IMR-90 (cell line): ENCODE data around the gene DARS1. TPM values are rescaled to one million over a fixed set of nuclear protein-coding genes. Genes with fewer than 3 reads are reported as not detected.
"Not testable (repeated sequence)": the region's sequence is repeated elsewhere in the genome, so short reads cannot be mapped to it uniquely, and the experiment has no call there.

Experiments used
- ATAC-seq: fragments of 200-7000 bp; cut with Tn5 transposase; 2 replicates; pipeline ENCODE4 v1.9.1; 2020; ENCODE audit warnings: low read depth, mild to moderate bottlenecking, moderate library complexity
- BruUV-seq: library from RNA; stranded (reverse); fragments of 400-500 nt; replicated peaks from 2 replicates; lab custom pipeline; 2021; lab: Mats Ljungman, UMichigan
- CTCF ChIA-PET: fragments of 300-600 bp; formaldehyde crosslinking; extraction: SDS; loops from one replicate; lab custom pipeline; 2021; ENCODE audit warnings: antibody characterized with exemption; lab: Yijun Ruan, JAX
- POLR2A ChIA-PET: fragments of 300-600 bp; sonication (Branson Sonifier 250); formaldehyde crosslinking; loops from one replicate; lab custom pipeline; 2022; ENCODE audit warnings: antibody characterized with exemption; ENCODE audit not compliant: unreplicated experiment; lab: Charles Lee
- DNase-seq: peaks from one replicate; pipeline ENCODE4 v3.0.0; 2013
- H2AFZ ChIP-seq: replicated peaks from 2 replicates; pipeline ENCODE3; 2013; ENCODE audit warnings: low read length, mild to moderate bottlenecking; ENCODE audit not compliant: poor library complexity
- H2AK5ac ChIP-seq: 2 replicates; pipeline ENCODE4 v1.6.1; 2013; ENCODE audit warnings: low read depth, low read length, inconsistent platforms
- H2AK9ac ChIP-seq: replicated peaks from 2 replicates; pipeline ENCODE3; 2013; ENCODE audit warnings: mild to moderate bottlenecking, low read depth, low read length, moderate library complexity; ENCODE audit not compliant: poor library complexity
- H2BK120ac ChIP-seq: 2 replicates; pipeline ENCODE4 v1.6.1; 2013; ENCODE audit warnings: low read depth, low read length, inconsistent platforms
- H2BK15ac ChIP-seq: 3 replicates; pipeline ENCODE4 v1.6.1; 2013; ENCODE audit warnings: low read depth, low read length, inconsistent platforms
- H2BK20ac ChIP-seq: 2 replicates; pipeline ENCODE4 v1.6.1; 2013; ENCODE audit warnings: low read depth, mild to moderate bottlenecking, inconsistent platforms, low read length, moderate library complexity
- H2BK5ac ChIP-seq: 2 replicates; pipeline ENCODE4 v1.6.1; 2013; ENCODE audit warnings: mild to moderate bottlenecking, low read depth, low read length, inconsistent platforms; ENCODE audit not compliant: poor library complexity, severe bottlenecking
- H3K14ac ChIP-seq: replicated peaks from 2 replicates; pipeline ENCODE4 v1.6.1; 2013; ENCODE audit warnings: low read depth, low read length, inconsistent platforms
- H3K18ac ChIP-seq: 2 replicates; pipeline ENCODE4 v1.6.1; 2013; ENCODE audit warnings: low read depth, low read length, control low read depth
- H3K23ac ChIP-seq: 2 replicates; pipeline ENCODE4 v1.6.1; 2013; ENCODE audit warnings: low read depth, low read length, inconsistent platforms
- H3K27ac ChIP-seq: 2 replicates; pipeline ENCODE4 v1.5.1; 2013; ENCODE audit warnings: mild to moderate bottlenecking, control low read depth, low read length; ENCODE audit not compliant: insufficient read depth
- H3K27me3 ChIP-seq: 2 replicates; pipeline ENCODE4 v1.6.1; 2013; ENCODE audit warnings: low read length; ENCODE audit not compliant: control insufficient read depth, insufficient read depth
- H3K36me3 ChIP-seq: 2 replicates; pipeline ENCODE4 v1.6.1; 2013; ENCODE audit warnings: low read length, mixed read lengths; ENCODE audit not compliant: control insufficient read depth, insufficient read depth
- H3K4ac ChIP-seq: 2 replicates; pipeline ENCODE4 v1.6.1; 2013; ENCODE audit warnings: low read depth, low read length, inconsistent platforms
- H3K4me1 ChIP-seq: 2 replicates; pipeline ENCODE4 v1.6.1; 2013; ENCODE audit warnings: low read length, mixed read lengths; ENCODE audit not compliant: control insufficient read depth, insufficient read depth
- H3K4me2 ChIP-seq: 2 replicates; pipeline ENCODE4 v1.6.1; 2013; ENCODE audit warnings: low read depth, mild to moderate bottlenecking, control low read depth, low read length, moderate library complexity
- H3K4me3 ChIP-seq: 2 replicates; pipeline ENCODE4 v1.5.1; 2013; ENCODE audit warnings: low read depth, mild to moderate bottlenecking, control low read depth, low read length, moderate library complexity; ENCODE audit not compliant: insufficient read depth
- H3K56ac ChIP-seq: 2 replicates; pipeline ENCODE4 v1.6.1; 2013; ENCODE audit warnings: low read length, inconsistent platforms; ENCODE audit not compliant: insufficient read depth; ENCODE audit errors: extremely low read depth
- H3K79me1 ChIP-seq, 2 experiments: 2 replicates each; pipeline ENCODE4 v1.6.1; 2013; ENCODE audit warnings: low read length in 2 of 2, inconsistent platforms in 1 of 2, low read depth in 1 of 2
- H3K9ac ChIP-seq: 2 replicates; pipeline ENCODE4 v1.6.1; 2013; ENCODE audit warnings: low read depth, low read length, control low read depth
- H3K9me1 ChIP-seq: 2 replicates; pipeline ENCODE4 v1.6.1; 2013; ENCODE audit warnings: low read length, inconsistent platforms; ENCODE audit not compliant: insufficient read depth
- H3K9me3 ChIP-seq: 2 replicates; pipeline ENCODE4 v1.6.1; 2013; ENCODE audit warnings: low read length; ENCODE audit not compliant: control insufficient read depth, insufficient read depth
- H4K20me1 ChIP-seq: 2 replicates; pipeline ENCODE4 v1.6.1; 2013; ENCODE audit warnings: low read length, inconsistent platforms; ENCODE audit not compliant: insufficient read depth
- H4K5ac ChIP-seq: 2 replicates; pipeline ENCODE4 v1.6.1; 2013; ENCODE audit warnings: mild to moderate bottlenecking, low read depth, low read length, control low read depth
- H4K8ac ChIP-seq, 2 experiments: 2 replicates each; pipeline ENCODE4 v1.6.1; 2013; ENCODE audit warnings: low read depth in 2 of 2, low read length in 2 of 2, control low read depth in 1 of 2, inconsistent platforms in 1 of 2
- H4K91ac ChIP-seq: 2 replicates; pipeline ENCODE4 v1.6.1; 2013; ENCODE audit warnings: low read depth, low read length, inconsistent platforms; ENCODE audit not compliant: insufficient read depth
- BHLHE40 ChIP-seq: fragments of 150-350 bp; IDR thresholded peaks from 2 replicates; pipeline ENCODE4 v1.6.1; 2016; ENCODE audit warnings: mild to moderate bottlenecking, low read depth, low read length
- CEBPB ChIP-seq: IDR thresholded peaks from 2 replicates; pipeline ENCODE4 v1.6.1; 2012; ENCODE audit warnings: low read depth, low read length, improper control_type of control experiment
- CHD1 ChIP-seq: IDR thresholded peaks from 2 replicates; pipeline ENCODE4 v1.6.1; 2012; ENCODE audit warnings: low read depth, low read length, improper control_type of control experiment
- WGBS, 2 experiments: methylation state at CpG; one replicate each; pipeline versions ENCODE4 v1.1.5 to v1.1.7; 2013; ENCODE audit warnings: missing lambda C conversion rate in 2 of 2; ENCODE audit not compliant: insufficient read length in 1 of 2; ENCODE audit errors: extremely low coverage in 2 of 2; 5-methylcytosine and 5-hydroxymethylcytosine counted together
- dilution Hi-C: fragments of 300-500 bp; cut with HindIII; formaldehyde crosslinking; loops from one replicate; pipeline ENCODE4 v1.14.3; 2018; ENCODE audit warnings: low sequenced_read_pairs; ENCODE audit not compliant: unreplicated experiment
- in situ Hi-C: fragments of 300-500 bp; cut with MboI; formaldehyde crosslinking; loops from 3 replicates; pipeline ENCODE4 v1.14.3; 2019; ENCODE audit warnings: low sequenced_read_pairs, inconsistent platforms, mixed read lengths
- intact Hi-C: fragments of 100-400 bp; cut with micrococcal nuclease; formaldehyde crosslinking; loops from 2 replicates; pipeline ENCODE4 v1.10.0; 2022
- polyA plus RNA-seq, 3 experiments: library from polyadenylated mRNA; depleted of rRNA; stranded (reverse); fragments of >200 nt; gene quantifications; 2 replicates each; pipeline ENCODE4 v1.2.3, GENCODE V29; 2012; ENCODE audit warnings: low replicate concordance in 1 of 3
- total RNA-seq: library from RNA; depleted of rRNA; stranded (reverse); fragments of >200 nt; gene quantifications from 2 replicates; pipeline ENCODE4 v1.2.3, GENCODE V29; 2012

Gene DARS1
- total and polyA plus RNA-seq, 2 of the 4 experiments (the other 2 are of a cell fraction) = 56.5 to 66.5 TPM

DNA sequence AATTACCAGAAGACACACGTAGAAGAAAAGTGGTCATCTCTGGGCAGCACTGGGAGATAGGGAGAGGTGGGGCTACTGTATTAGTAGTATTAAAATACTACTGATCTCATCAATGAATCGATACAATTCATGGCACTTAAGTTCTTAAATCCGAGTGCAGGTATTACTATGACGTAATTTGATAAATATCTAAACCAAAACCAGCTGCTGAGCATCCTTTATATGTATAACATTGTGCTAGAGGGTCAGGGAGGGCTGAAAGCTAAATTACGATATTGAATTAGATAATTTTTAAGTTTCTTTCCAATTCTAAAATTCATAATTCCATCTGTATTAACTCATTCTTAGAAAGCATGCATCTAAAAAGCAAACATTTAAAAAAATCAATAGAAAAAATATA, 25.3 kb downstream of the DARS1 start (continued):
- no peak for TF ChIP-seq CEBPB
- TF ChIP-seq CHD1 = no peak
- no peak for TF ChIP-seq BHLHE40

- H3K79me1 ChIP-seq = peaks cover 7 to 23% of the 10 kb centered on the region in 2 experiments; a peak in 3 of 4 replicates
- H2BK20ac ChIP-seq, H2AK5ac ChIP-seq, H3K4ac ChIP-seq, H3K56ac ChIP-seq, DNase-seq, H3K36me3 ChIP-seq, H3K18ac ChIP-seq, ATAC-seq, H4K8ac ChIP-seq, in situ Hi-C loops, H2AFZ ChIP-seq, H3K14ac ChIP-seq, intact Hi-C loops, BruUV-seq, H3K9me1 ChIP-seq, H3K4me1 ChIP-seq, H3K27ac ChIP-seq, H3K23ac ChIP-seq, H2BK5ac ChIP-seq, H4K5ac ChIP-seq, H2AK9ac ChIP-seq, H4K91ac ChIP-seq, H2BK120ac ChIP-seq, H2BK15ac ChIP-seq, H3K9ac ChIP-seq, dilution Hi-C loops, H3K4me2 ChIP-seq, H3K9me3 ChIP-seq, H3K27me3 ChIP-seq, H3K4me3 ChIP-seq: not testable (repeated sequence)
- ChIA-PET CTCF (interaction anchor here (0.6 to 0.7 kb wide), 2 partner anchors 83 to 100 kb away, joined by 3 read pairs; partner anchors contain the start of gene MCM6), POLR2A (interaction anchor here (0.7 kb wide), 1 partner anchor 73 kb away, joined by 14 read pairs; no protein-coding TSS in a partner anchor)
- H4K20me1 ChIP-seq = peaks cover 11% of the 10 kb centered on the region
- no CpG with 5 or more reads among the region's 6 CpGs for WGBS, 2 experiments
These were observed 26.5 kb downstream of the DARS1 start for GRCh38 chr2:135958927-135959326.
